ENCODE measurements around the gene EYA2.

Gene EYA2

GRCh38 chr20:47016068-47016664 lies 121.5 kb downstream of the EYA2 start:
- no peaks in the 10 kb centered on the region for H3K9me3 ChIP-seq (ENCODE audit: control insufficient read depth in 2 of 2, low read length in 2 of 2)
- H3K4me3 ChIP-seq (ENCODE audit: low read length in 2 of 2) = no peak overlapping the region
- H3K27ac ChIP-seq (ENCODE audit: low read depth in 2 of 2, low read length in 2 of 2) = no peak overlapping the region
- H3K9ac ChIP-seq (ENCODE audit: low read depth in 1 of 2, low read length in 2 of 2) = no peak overlapping the region
- no peaks in the 10 kb centered on the region for H3K4me1 ChIP-seq (ENCODE audit: control insufficient read depth in 2 of 2, insufficient read depth in 2 of 2, low read length in 2 of 2)
- no peaks in the 10 kb centered on the region for H3K36me3 ChIP-seq (ENCODE audit: control insufficient read depth in 2 of 2, insufficient read depth in 2 of 2, low read length in 2 of 2)
- H3K27me3 ChIP-seq (ENCODE audit: control insufficient read depth in 2 of 2, insufficient read depth in 2 of 2, low read length in 2 of 2) = no peaks in the 10 kb centered on the region

DNA sequence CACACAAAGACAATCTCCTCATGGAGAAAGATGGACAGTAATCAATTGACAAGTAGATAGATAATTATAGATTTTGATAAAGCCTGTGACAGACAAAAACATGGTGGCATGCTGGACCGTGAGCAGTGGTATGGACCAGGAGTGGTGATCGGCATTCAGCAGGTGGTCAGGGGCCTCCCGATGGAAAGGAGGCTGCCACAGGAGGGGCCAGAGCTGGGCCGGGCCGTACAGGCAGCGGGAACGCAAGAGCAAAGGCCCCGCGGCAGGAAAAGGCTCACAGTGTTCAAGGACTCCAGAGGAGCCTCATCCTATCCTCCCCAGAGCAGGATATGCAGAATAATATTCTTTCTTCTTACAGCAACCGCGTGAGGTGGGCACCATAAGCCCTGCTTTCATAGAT lies 123.7 kb downstream of the EYA2 start:
- Histone ChIP-seq H3K9me3 (ENCODE audit: control insufficient read depth in 2 of 2, low read length in 2 of 2) (no peaks in the 10 kb centered on the region), H3K27me3 (ENCODE audit: control insufficient read depth in 2 of 2, insufficient read depth in 2 of 2, low read length in 2 of 2) (no peaks in the 10 kb centered on the region), H3K27ac (ENCODE audit: low read depth in 2 of 2, low read length in 2 of 2) (no peak overlapping the region), H3K9ac (ENCODE audit: low read depth in 1 of 2, low read length in 2 of 2) (no peak overlapping the region), H3K4me1 (ENCODE audit: control insufficient read depth in 2 of 2, insufficient read depth in 2 of 2, low read length in 2 of 2) (no peaks in the 10 kb centered on the region), H3K4me3 (ENCODE audit: low read length in 2 of 2) (no peak overlapping the region), H3K36me3 (ENCODE audit: control insufficient read depth in 2 of 2, insufficient read depth in 2 of 2, low read length in 2 of 2) (no peaks in the 10 kb centered on the region)

DNA sequence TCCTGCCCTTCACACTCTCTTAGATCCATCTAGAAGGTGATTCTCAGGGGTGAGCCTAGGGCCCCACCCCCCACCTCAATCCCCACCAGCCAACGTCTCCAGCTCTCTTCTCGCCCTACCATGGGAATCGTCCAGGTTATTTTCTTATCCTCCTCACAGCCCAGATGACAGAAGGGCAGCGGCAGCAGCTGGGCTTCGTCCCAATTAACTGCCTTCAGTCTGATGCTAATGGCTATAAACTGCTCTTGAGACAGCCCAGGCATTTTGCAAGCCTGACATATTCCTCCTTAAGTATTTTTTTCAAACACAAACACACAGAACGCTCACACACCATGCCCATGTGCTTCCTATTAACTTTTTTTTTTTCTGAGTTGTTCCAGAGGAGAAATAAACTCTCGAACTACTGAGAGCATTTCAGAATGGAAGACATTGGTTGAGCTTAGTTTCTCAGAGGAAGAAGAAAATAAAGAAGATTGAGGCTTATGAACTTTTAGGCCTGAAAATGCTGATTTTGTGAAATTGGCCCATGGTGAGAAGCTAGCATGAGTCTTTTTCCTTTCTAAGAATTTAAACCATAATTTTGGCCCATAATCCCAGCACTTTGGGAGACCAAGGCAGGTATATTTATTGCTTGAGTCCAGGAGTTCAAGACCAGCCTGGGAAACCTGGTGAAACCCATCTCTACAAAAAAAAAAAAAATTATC lies 124.6 kb downstream of the EYA2 start:
- Histone ChIP-seq H3K4me3 (ENCODE audit: low read length in 2 of 2) (no peak overlapping the region), H3K27me3 (ENCODE audit: control insufficient read depth in 2 of 2, insufficient read depth in 2 of 2, low read length in 2 of 2) (no peaks in the 10 kb centered on the region), H3K9me3 (ENCODE audit: control insufficient read depth in 2 of 2, low read length in 2 of 2) (no peaks in the 10 kb centered on the region), H3K27ac (ENCODE audit: low read depth in 2 of 2, low read length in 2 of 2) (no peak overlapping the region), H3K4me1 (ENCODE audit: control insufficient read depth in 2 of 2, insufficient read depth in 2 of 2, low read length in 2 of 2) (no peaks in the 10 kb centered on the region), H3K36me3 (ENCODE audit: control insufficient read depth in 2 of 2, insufficient read depth in 2 of 2, low read length in 2 of 2) (no peaks in the 10 kb centered on the region), H3K9ac (ENCODE audit: low read depth in 1 of 2, low read length in 2 of 2) (no peak overlapping the region)

DNA sequence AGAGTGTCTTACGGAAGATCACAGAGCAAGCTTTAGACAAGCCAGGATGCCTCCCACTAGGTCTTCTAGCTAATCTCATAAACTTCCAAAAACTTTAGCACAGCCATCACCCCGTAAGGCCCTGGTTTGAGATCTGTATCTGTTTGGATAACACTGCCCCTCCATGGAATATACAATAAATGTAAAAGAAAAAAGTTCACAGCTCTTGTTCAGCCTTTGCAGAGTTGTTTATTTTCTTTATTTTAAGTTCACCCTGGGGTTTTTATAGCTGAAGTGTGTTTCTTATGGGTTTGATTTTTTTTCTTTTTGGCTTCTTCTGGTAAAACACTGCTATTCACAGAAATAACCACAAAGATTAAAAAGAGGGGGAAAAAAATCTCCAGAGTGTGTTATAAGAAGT lies 125.6 kb downstream of the EYA2 start:
- Histone ChIP-seq H3K27me3 (ENCODE audit: control insufficient read depth in 2 of 2, insufficient read depth in 2 of 2, low read length in 2 of 2) (no peaks in the 10 kb centered on the region), H3K4me1 (ENCODE audit: control insufficient read depth in 2 of 2, insufficient read depth in 2 of 2, low read length in 2 of 2) (no peaks in the 10 kb centered on the region), H3K4me3 (ENCODE audit: low read length in 2 of 2) (no peak overlapping the region), H3K36me3 (ENCODE audit: control insufficient read depth in 2 of 2, insufficient read depth in 2 of 2, low read length in 2 of 2) (no peaks in the 10 kb centered on the region), H3K9me3 (ENCODE audit: control insufficient read depth in 2 of 2, low read length in 2 of 2) (no peaks in the 10 kb centered on the region), H3K27ac (ENCODE audit: low read depth in 2 of 2, low read length in 2 of 2) (no peak overlapping the region), H3K9ac (ENCODE audit: low read depth in 1 of 2, low read length in 2 of 2) (no peak overlapping the region)

- Histone ChIP-seq H3K4me3 (ENCODE audit: low read length in 2 of 2) (no peak overlapping the region), H3K9ac (ENCODE audit: low read depth in 1 of 2, low read length in 2 of 2) (no peak overlapping the region), H3K36me3 (ENCODE audit: control insufficient read depth in 2 of 2, insufficient read depth in 2 of 2, low read length in 2 of 2) (no peaks in the 10 kb centered on the region), H3K4me1 (ENCODE audit: control insufficient read depth in 2 of 2, insufficient read depth in 2 of 2, low read length in 2 of 2) (no peaks in the 10 kb centered on the region), H3K9me3 (ENCODE audit: control insufficient read depth in 2 of 2, low read length in 2 of 2) (no peaks in the 10 kb centered on the region), H3K27ac (ENCODE audit: low read depth in 2 of 2, low read length in 2 of 2) (no peak overlapping the region), H3K27me3 (ENCODE audit: control insufficient read depth in 2 of 2, insufficient read depth in 2 of 2, low read length in 2 of 2) (no peaks in the 10 kb centered on the region)
Observed at GRCh38 chr20:47021850-47022249, 127.2 kb downstream of the EYA2 start.

DNA sequence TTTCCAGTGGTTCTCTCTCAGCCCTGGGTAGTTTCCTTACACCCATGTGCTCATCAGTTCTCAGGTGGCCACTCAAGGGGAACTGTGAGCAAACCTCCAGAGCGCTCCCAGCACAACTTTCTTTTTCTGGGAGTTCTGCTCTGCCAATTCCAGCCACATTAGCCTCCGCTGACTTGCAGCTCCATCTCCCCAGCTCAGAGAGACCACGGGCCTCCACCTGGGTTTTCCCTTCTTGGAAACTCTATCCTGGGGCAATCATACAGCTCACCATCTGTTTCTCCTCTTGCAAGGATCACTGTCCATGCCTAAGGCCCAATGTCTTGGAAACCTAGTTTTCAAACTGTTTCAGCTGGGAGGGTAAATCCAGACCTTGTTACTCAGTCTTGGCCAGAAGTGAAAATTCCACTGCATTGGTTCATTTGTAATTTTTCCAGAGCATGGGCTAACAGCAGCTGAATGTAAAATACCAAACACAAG lies 129.9 kb downstream of the EYA2 start:
- no peak overlapping the region for H3K27ac ChIP-seq (ENCODE audit: low read depth in 2 of 2, low read length in 2 of 2)

GRCh38 chr20:47027042-47027441 lies 132.4 kb downstream of the EYA2 start:
- no peak overlapping the region for H3K9ac ChIP-seq (ENCODE audit: low read depth in 1 of 2, low read length in 2 of 2)
- no peak overlapping the region for H3K27ac ChIP-seq (ENCODE audit: low read depth in 2 of 2, low read length in 2 of 2)
- H3K9me3 ChIP-seq (ENCODE audit: control insufficient read depth in 2 of 2, low read length in 2 of 2) = peaks cover 0 to 3% of the 10 kb centered on the region in 2 donors
- no peak overlapping the region for H3K4me3 ChIP-seq (ENCODE audit: low read length in 2 of 2)
- H3K27me3 ChIP-seq (ENCODE audit: control insufficient read depth in 2 of 2, insufficient read depth in 2 of 2, low read length in 2 of 2) = no peaks in the 10 kb centered on the region
- H3K4me1 ChIP-seq (ENCODE audit: control insufficient read depth in 2 of 2, insufficient read depth in 2 of 2, low read length in 2 of 2) = no peaks in the 10 kb centered on the region
- peaks cover 4 to 8% of the 10 kb centered on the region in 2 donors for H3K36me3 ChIP-seq (ENCODE audit: control insufficient read depth in 2 of 2, insufficient read depth in 2 of 2, low read length in 2 of 2)

More for the DNA sequence above, 129.9 kb downstream of the EYA2 start:
- Histone ChIP-seq H3K9ac (ENCODE audit: low read depth in 1 of 2, low read length in 2 of 2) (no peak overlapping the region), H3K36me3 (ENCODE audit: control insufficient read depth in 2 of 2, insufficient read depth in 2 of 2, low read length in 2 of 2) (peaks cover 4 to 8% of the 10 kb centered on the region in 2 donors), H3K27me3 (ENCODE audit: control insufficient read depth in 2 of 2, insufficient read depth in 2 of 2, low read length in 2 of 2) (no peaks in the 10 kb centered on the region), H3K9me3 (ENCODE audit: control insufficient read depth in 2 of 2, low read length in 2 of 2) (peaks cover 0 to 3% of the 10 kb centered on the region in 2 donors), H3K4me3 (ENCODE audit: low read length in 2 of 2) (no peak overlapping the region), H3K4me1 (ENCODE audit: control insufficient read depth in 2 of 2, insufficient read depth in 2 of 2, low read length in 2 of 2) (no peaks in the 10 kb centered on the region)

- Histone ChIP-seq H3K9ac (ENCODE audit: low read depth in 1 of 2, low read length in 2 of 2) (no peak overlapping the region), H3K36me3 (ENCODE audit: control insufficient read depth in 2 of 2, insufficient read depth in 2 of 2, low read length in 2 of 2) (peaks cover 4 to 8% of the 10 kb centered on the region in 2 donors), H3K4me3 (ENCODE audit: low read length in 2 of 2) (no peak overlapping the region), H3K9me3 (ENCODE audit: control insufficient read depth in 2 of 2, low read length in 2 of 2) (peaks cover 0 to 3% of the 10 kb centered on the region in 2 donors), H3K27me3 (ENCODE audit: control insufficient read depth in 2 of 2, insufficient read depth in 2 of 2, low read length in 2 of 2) (no peaks in the 10 kb centered on the region), H3K4me1 (ENCODE audit: control insufficient read depth in 2 of 2, insufficient read depth in 2 of 2, low read length in 2 of 2) (no peaks in the 10 kb centered on the region), H3K27ac (ENCODE audit: low read depth in 2 of 2, low read length in 2 of 2) (no peak overlapping the region)
Observed at GRCh38 chr20:47027456-47027855, 132.8 kb downstream of the EYA2 start.

DNA sequence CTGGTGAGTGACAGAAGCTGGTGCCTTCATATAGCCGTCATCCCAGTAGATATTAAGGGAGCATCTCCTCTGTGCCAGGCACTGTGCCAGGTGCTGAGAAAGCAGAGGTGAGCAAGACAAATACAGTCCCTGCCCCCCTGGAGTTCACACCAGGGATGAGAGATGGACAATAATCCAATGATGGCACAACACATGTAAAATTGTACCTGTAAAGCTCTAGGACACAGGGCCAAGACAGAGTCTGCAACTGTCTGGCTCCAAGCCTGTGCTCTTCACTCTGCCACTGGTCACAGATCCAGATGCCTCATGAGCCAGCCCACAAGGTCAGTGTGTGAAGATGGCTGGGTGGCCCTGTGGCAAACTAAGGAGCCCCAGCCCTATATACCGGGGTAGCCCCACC lies 133.8 kb downstream of the EYA2 start:
- Histone ChIP-seq H3K4me3 (ENCODE audit: low read length in 2 of 2) (no peak overlapping the region), H3K27me3 (ENCODE audit: control insufficient read depth in 2 of 2, insufficient read depth in 2 of 2, low read length in 2 of 2) (no peaks in the 10 kb centered on the region), H3K9ac (ENCODE audit: low read depth in 1 of 2, low read length in 2 of 2) (no peak overlapping the region), H3K27ac (ENCODE audit: low read depth in 2 of 2, low read length in 2 of 2) (no peak overlapping the region), H3K4me1 (ENCODE audit: control insufficient read depth in 2 of 2, insufficient read depth in 2 of 2, low read length in 2 of 2) (no peaks in the 10 kb centered on the region), H3K9me3 (ENCODE audit: control insufficient read depth in 2 of 2, low read length in 2 of 2) (peaks cover 0 to 3% of the 10 kb centered on the region in 2 donors), H3K36me3 (ENCODE audit: control insufficient read depth in 2 of 2, insufficient read depth in 2 of 2, low read length in 2 of 2) (peaks cover 4 to 8% of the 10 kb centered on the region in 2 donors)

DNA sequence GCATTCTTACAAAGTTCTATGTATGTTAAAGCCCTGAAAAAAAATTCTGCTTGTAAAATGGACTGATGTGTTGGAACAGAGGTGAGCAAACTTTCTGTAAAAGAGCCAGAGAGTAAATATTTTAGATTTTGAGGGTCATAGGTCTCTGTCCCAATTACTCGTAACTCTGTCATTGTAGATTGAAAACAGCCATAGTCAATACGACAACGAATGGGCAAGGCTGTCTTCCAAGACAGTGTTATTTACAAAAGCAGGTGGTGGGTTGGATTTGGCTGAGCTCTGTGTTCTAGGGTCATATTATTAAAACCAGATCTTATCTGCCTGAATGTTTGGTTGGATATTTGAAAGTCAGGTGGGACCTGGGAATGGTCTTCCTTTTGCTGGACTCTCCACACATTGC lies 135.2 kb downstream of the EYA2 start:
- no peaks in the 10 kb centered on the region for H3K4me1 ChIP-seq (ENCODE audit: control insufficient read depth in 2 of 2, insufficient read depth in 2 of 2, low read length in 2 of 2)
- peaks cover 0 to 3% of the 10 kb centered on the region in 2 donors for H3K9me3 ChIP-seq (ENCODE audit: control insufficient read depth in 2 of 2, low read length in 2 of 2)
- no peaks in the 10 kb centered on the region for H3K27me3 ChIP-seq (ENCODE audit: control insufficient read depth in 2 of 2, insufficient read depth in 2 of 2, low read length in 2 of 2)
- no peak overlapping the region for H3K9ac ChIP-seq (ENCODE audit: low read depth in 1 of 2, low read length in 2 of 2)
- H3K27ac ChIP-seq (ENCODE audit: low read depth in 2 of 2, low read length in 2 of 2) = no peak overlapping the region
- peaks cover 4 to 10% of the 10 kb centered on the region in 2 donors for H3K36me3 ChIP-seq (ENCODE audit: control insufficient read depth in 2 of 2, insufficient read depth in 2 of 2, low read length in 2 of 2)
- H3K4me3 ChIP-seq (ENCODE audit: low read length in 2 of 2) = no peak overlapping the region

All from mucosa of rectum (tissue), 2 donors.